ENCODE results near the gene ZNF865. TPM values are rescaled to one million over a fixed set of nuclear protein-coding genes. Genes with fewer than 3 reads are reported as not detected.

ZNF865 gene
- total and polyA plus RNA-seq, 10 of the 15 experiments (the other 5 are each of a cell fraction or from before 2014, with no cell fraction given), result 0.02 to 18.3 (median 0.90) TPM

GRCh38 chr19:55605637-55606470, at the start of gene ZNF865 (continued):
- no peak for TF ChIP-seq EP300 (IDR thresholded peaks at IDR 0.05; ENCODE audit: borderline replicate concordance in 1 of 2, control insufficient read depth in 1 of 2, low read depth in 2 of 2, low read length in 2 of 2)
- TF ChIP-seq PML (IDR thresholded peaks at IDR 0.05; ENCODE audit: low read length), result peak; percentile 35; the same call in 1 of the 2 replicates
- no peak for TF ChIP-seq YBX1 (IDR thresholded peaks at IDR 0.05)
- TF ChIP-seq RELA (IDR thresholded peaks at IDR 0.05; ENCODE audit: borderline replicate concordance, partially characterized antibody), result peak; percentile 79
- TF ChIP-seq CBX3 (IDR thresholded peaks at IDR 0.05; ENCODE audit: borderline replicate concordance, low read depth), result no peak
- TF ChIP-seq DPF2 (IDR thresholded peaks at IDR 0.05), result peak; percentile 65; the same call in 1 of the 2 replicates
- 0 out of 2 replicates have a peak, but pooled peaks have one; percentile 17 for TF ChIP-seq SPI1 (IDR thresholded peaks at IDR 0.05; ENCODE audit: borderline replicate concordance, insufficient read depth, low read depth, low read length)
- no peak for TF ChIP-seq ASH2L (IDR thresholded peaks at IDR 0.05; ENCODE audit: borderline replicate concordance, low read depth)
- no peak for TF ChIP-seq NFXL1 (IDR thresholded peaks at IDR 0.05; ENCODE audit: borderline replicate concordance)
- TF ChIP-seq STAT3 (IDR thresholded peaks at IDR 0.05; ENCODE audit: low read depth, low read length), result no peak
- no peak for TF ChIP-seq MYC (IDR thresholded peaks at IDR 0.05; ENCODE audit: insufficient read depth, insufficient read length, insufficient replicate concordance, low read length, severe bottlenecking)
- no peak for TF ChIP-seq ZNF384 (IDR thresholded peaks at IDR 0.05; ENCODE audit: borderline replicate concordance, low read depth, low read length)
- TF ChIP-seq ZBTB11 (CRISPR knock-in tag; IDR thresholded peaks at IDR 0.05), result no peak
- TF ChIP-seq SIX5 (IDR thresholded peaks at IDR 0.05; ENCODE audit: low read depth, low read length, severe bottlenecking), result no peak
- TF ChIP-seq, protein P1, sequence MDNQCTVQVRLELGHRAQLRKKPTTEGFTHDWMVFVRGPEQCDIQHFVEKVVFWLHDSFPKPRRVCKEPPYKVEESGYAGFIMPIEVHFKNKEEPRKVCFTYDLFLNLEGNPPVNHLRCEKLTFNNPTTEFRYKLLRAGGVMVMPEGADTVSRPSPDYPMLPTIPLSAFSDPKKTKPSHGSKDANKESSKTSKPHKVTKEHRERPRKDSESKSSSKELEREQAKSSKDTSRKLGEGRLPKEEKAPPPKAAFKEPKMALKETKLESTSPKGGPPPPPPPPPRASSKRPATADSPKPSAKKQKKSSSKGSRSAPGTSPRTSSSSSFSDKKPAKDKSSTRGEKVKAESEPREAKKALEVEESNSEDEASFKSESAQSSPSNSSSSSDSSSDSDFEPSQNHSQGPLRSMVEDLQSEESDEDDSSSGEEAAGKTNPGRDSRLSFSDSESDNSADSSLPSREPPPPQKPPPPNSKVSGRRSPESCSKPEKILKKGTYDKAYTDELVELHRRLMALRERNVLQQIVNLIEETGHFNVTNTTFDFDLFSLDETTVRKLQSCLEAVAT (IDR thresholded peaks at IDR 0.05), result no peak
- no peak for TF ChIP-seq MYB (IDR thresholded peaks at IDR 0.05; ENCODE audit: borderline replicate concordance, low read depth, low read length)
- TF ChIP-seq E2F4 (IDR thresholded peaks at IDR 0.05; ENCODE audit: low read depth, low read length), result no peak
- no peak for TF ChIP-seq TCF7 (IDR thresholded peaks at IDR 0.05; ENCODE audit: borderline replicate concordance)
- 0 out of 2 replicates have a peak, but pooled peaks have one; percentile 27 for TF ChIP-seq CREB1 (IDR thresholded peaks at IDR 0.05; ENCODE audit: low read depth)
- no peak for TF ChIP-seq BCL11A (IDR thresholded peaks at IDR 0.05; ENCODE audit: low read depth, low read length)
- TF ChIP-seq CHD4 (IDR thresholded peaks at IDR 0.05), result no peak
- no peak for TF ChIP-seq ZBED1 (IDR thresholded peaks at IDR 0.05; ENCODE audit: borderline replicate concordance)
- TF ChIP-seq USF1 (IDR thresholded peaks at IDR 0.05; ENCODE audit: borderline replicate concordance, extremely low read length, insufficient read depth, low read depth, low read length), result no peak
